Stimulated activated CD8-positive, alpha-beta memory T cell treated with anti-CD3 and anti-CD28 coated beads, Interleukin-7, amount 100 ng/mL, for 24 hours (primary cell): ENCODE data around the gene SCOC.
A peak's percentile ranks its signal among the peaks of the same experiment; 100 is the strongest.
"Not testable (repeated sequence)": the region's sequence is repeated elsewhere in the genome, so short reads cannot be mapped to it uniquely, and the experiment has no call there.

Experiments
- DNase-seq: peaks from one replicate; pipeline ENCODE4 v3.0.0-alpha.2; 2020; ENCODE audit warnings: low read depth

SCOC gene

GRCh38 chr4:140361099-140361498 lies 12.3 kb upstream of the SCOC start:
- DNase-seq = no peak

DNA sequence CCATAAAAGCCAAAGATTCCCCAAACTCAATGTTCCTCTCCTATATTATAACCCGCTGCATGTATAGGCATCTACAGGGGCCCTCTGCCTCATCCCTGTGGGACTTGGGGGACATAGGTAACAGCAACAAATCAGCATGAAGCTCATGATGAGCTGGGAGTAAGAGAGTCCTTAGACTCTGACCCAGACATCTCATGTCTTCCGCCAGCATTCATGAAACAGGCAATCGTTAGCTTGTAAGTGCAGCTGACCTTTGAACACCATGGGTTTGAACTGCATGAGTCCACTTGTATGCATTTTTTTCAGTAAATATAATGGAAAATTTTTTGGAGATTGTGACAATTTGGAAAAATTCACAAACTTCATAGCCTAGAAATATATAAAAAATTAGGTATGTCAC lies 10.4 kb upstream of the SCOC start:
- DNase-seq = no peak

DNA sequence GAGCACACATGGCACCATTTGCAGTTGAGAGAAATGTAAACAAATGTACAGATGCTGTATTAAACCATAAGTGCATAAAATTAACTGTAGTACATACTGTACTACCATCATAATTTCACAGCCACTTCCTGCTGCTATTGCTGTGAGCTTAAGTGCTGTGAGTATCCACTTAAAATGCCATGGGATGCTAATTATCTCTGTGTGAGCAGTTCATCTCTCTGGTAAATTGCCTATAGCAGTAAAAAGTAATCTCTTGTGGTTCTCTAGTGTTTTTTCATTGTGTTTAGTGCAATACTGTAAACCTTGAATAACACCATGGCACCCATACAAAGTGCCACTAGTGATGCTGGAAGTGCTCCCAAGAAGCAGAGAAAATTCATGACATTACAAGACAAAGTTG lies 9.9 kb upstream of the SCOC start:
- no peak for DNase-seq

- DNase-seq = no peak
Observed at GRCh38 chr4:140367738-140368137, 5.7 kb upstream of the SCOC start.

DNA sequence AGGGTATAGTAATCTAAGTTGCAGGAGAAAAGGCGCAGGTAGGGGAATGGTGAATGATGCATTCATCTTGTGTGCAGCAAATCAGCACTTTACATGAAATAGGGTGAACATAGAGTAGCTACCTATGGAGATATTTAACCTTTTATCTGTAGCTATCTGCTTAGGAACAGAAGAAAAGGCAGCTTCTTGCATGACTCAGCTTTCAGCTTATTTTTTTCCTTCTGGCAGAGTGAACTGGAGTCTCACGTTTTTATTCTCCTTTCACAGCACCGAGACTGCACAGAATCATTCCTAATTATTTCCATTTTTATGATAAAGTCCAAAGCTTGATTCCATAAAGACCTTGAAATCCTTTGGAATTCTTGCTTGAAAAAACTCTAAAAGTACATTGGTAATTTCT lies 4.8 kb upstream of the SCOC start:
- DNase-seq = no peak

- no peak for DNase-seq
Observed at GRCh38 chr4:140372751-140373327, 607 bp upstream of the SCOC start.

GRCh38 chr4:140374130-140374477 lies 658 bp downstream of the SCOC start:
- DNase-seq = no peak

GRCh38 chr4:140382732-140383131 lies 9.3 kb downstream of the SCOC start:
- no peak for DNase-seq

DNA sequence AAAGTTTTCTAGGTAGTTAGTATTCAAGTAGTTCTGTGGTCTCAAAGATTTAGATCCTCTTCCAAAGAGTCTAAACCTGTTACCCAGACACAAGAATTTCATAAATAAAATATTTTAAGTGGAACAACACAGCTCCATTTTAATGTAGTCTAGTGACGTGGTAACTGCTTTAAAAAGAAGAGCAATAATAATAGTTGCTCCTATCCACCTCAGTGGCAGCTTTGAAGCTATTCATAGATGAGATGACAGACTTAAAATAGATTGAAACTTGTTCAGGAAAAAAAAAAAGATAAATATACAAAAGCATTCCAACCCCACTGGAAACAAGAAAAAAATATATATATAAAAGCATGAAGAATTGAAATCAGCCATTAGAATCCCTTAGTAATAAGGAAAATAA lies 14.6 kb downstream of the SCOC start:
- DNase-seq = no peak

DNA sequence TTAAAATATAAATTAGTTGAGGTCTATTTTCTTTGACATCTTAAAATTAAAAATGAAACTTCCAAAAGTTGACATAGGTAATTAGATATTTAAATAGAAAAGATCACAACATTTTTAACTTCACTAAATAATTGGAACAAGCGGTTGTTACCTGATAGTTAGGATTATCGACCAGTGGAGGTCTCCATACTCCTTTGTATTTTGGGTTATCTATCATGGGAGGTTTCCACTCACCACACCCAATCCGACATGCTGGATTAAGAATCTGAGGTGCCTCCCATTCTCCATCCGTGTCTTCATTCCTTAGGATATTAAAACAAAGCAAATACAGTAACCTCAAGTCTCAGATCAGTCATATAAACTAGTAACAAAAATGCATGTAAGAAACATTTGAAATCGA lies 22.2 kb downstream of the SCOC start:
- no peak for DNase-seq

DNA sequence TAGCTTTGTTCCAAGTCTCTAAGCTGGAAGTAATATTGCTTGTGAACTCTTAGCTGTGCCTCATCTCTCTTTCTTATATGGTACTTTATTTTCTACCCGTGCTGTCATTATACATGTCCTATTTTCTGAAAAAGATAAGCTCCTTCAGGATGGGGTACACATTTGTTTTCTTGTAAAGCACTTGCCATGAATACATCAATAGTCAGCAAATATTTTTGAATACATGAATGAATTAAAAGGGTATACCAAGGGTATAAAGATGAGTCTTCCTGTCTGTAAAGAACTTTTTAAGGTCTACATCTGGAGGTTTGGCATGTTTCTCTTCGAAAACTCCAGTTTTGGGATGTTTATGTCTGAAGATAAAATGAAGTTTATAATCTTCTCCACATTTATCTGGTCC lies 26.7 kb downstream of the SCOC start:
- no peak for DNase-seq

- no peak for DNase-seq
Observed at GRCh38 chr4:140406292-140406691, 32.8 kb downstream of the SCOC start.

DNA sequence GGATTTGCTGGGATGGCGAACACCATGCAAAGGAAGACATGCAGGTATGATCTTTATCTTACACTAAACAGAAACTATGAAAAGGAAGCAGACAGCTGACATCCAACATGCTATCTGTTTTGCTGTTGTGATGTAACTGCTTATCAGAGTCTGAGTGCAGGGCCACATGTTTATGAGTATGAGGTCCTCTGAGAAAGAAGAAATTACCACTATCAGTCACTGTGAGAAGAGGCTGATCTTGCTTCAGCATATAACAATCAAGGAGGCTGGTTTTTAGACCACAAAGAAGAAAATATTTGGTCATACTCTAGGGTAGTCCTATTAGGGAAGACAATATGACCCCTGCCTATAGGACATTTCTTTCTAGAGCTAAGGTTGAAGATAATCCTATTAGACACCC lies 35.5 kb downstream of the SCOC start:
- no peak for DNase-seq

GRCh38 chr4:140413130-140413969 lies 39.9 kb downstream of the SCOC start:
- not testable (repeated sequence) for DNase-seq

GRCh38 chr4:140423106-140423505 lies 49.7 kb downstream of the SCOC start:
- DNase-seq = no peak

DNA sequence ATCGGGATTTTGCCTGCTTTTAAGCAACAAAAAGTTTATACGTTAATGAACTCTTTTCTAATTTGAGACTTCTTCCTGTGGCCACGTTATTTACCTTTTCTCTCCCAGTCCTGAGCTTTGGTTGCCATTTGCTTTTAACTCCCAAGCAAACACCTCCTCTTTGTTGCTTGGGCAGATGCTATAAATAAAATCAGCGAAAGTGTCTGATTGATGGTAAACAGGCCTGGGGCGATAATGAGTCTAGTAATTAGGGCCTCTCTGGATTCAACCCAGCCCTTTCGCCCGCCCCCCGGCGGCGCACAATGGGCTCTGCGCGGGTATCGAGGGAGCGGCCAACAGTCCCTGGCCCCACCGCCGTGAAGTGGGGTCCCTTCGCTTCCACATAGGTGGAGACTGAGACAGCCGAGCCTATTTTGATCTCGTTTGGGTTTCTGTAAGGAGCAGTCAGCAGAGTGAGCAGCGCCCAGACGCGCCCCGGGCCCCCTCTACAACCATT lies 53.2 kb downstream of the SCOC start:
- DNase-seq = no peak

DNA sequence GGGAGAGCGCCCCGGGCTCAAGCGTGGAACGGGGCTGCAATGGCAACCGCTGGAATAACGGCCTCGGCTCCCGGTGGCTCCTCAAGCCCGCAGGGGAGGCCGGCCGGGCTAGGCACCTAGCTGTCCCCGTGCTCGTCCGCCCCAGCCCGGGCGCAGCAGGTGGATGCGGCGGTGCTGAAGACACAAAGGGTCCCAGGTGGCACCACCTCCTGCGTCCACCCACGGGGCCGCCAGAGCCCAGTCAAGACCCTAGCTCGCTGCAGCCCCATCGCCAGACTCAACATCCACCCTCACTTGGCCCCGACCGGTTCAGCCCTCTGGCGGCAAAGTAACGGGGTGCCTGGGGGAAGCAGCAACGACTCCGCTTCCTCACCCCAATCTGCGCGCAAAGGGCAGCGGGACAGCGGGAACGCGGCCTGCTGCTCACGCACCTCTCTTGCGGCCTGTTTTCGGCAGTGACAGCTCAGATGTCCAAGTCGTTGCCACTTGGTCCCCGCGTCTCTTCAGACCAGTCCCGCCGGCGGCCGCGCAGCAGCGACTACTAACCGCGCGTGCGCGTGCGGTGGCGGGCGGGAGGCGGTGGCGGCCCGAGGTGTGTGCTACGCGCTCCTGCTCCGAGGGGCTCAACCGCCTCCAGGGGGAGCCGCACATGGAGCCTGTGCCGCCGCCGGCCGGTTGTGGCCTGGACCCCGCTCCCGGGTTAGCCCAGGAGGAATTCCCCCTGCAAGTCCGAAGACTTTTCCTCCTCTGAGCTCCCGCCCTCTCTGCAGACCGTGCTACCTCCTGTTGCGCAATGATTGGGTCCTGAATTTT lies 53.9 kb downstream of the SCOC start, which contains the start of gene CLGN:
Gene CLGN, minus strand, starts transcription at position 543 of the 813 bp plus-strand sequence. CDS start 14,570 bp downstream, outside the sequence.
- DNase-seq = peak; percentile 15

- DNase-seq = no peak
Observed at GRCh38 chr4:140427919-140428471, 54.5 kb downstream of the SCOC start.
